CD1c-positive myeloid dendritic cell (primary cell): ENCODE results near the gene NGFR.

Experiments
- DNase-seq: peaks from one replicate; pipeline ENCODE4 v3.0.0-alpha.2; 2016; ENCODE audit errors: extremely low spot score

Gene NGFR

GRCh38 chr17:49469831-49470810 is 25.0 kb upstream of the NGFR start:
- DNase-seq: no peak

GRCh38 chr17:49471089-49471683 is 23.9 kb upstream of the NGFR start:
- no peak for DNase-seq

GRCh38 chr17:49471769-49472168 is 23.3 kb upstream of the NGFR start:
- DNase-seq: no peak

- DNase-seq: no peak
Observed at GRCh38 chr17:49472527-49472926, 22.6 kb upstream of the NGFR start.

GRCh38 chr17:49473900-49474751 is 21.0 kb upstream of the NGFR start:
- DNase-seq: no peak

GRCh38 chr17:49477709-49478108 is 17.4 kb upstream of the NGFR start:
- DNase-seq: no peak

GRCh38 chr17:49480836-49481615 is 14.1 kb upstream of the NGFR start:
- DNase-seq: peak; percentile 18

GRCh38 chr17:49482144-49482817 is 12.8 kb upstream of the NGFR start:
- peak; percentile 18 for DNase-seq

GRCh38 chr17:49483599-49484509 is 11.2 kb upstream of the NGFR start:
- peak; percentile 16 for DNase-seq

- no peak for DNase-seq
Observed at GRCh38 chr17:49484588-49484987, 10.5 kb upstream of the NGFR start.

- peak; percentile 68 for DNase-seq
Observed at GRCh38 chr17:49486012-49486641, 9.0 kb upstream of the NGFR start.

GRCh38 chr17:49487183-49487582 is 7.9 kb upstream of the NGFR start:
- no peak for DNase-seq

- no peak for DNase-seq
Observed at GRCh38 chr17:49488612-49489011, 6.5 kb upstream of the NGFR start.

GRCh38 chr17:49489348-49489747 is 5.7 kb upstream of the NGFR start:
- DNase-seq: no peak

GRCh38 chr17:49490276-49490675 is 4.8 kb upstream of the NGFR start:
- no peak for DNase-seq

- DNase-seq: no peak
Observed at GRCh38 chr17:49491192-49491769, 3.8 kb upstream of the NGFR start.

- no peak for DNase-seq
Observed at GRCh38 chr17:49494399-49494985, 601 bp upstream of the NGFR start.

- DNase-seq: no peak
Observed at GRCh38 chr17:49495842-49496182, 719 bp downstream of the NGFR start.
